Spleen (tissue), 11 donors: ENCODE measurements around the gene SYT17. TPM values are rescaled to one million over a fixed set of nuclear protein-coding genes. Genes with fewer than 3 reads are reported as not detected.

ENCODE experiments used
- DNase-seq: peaks from one replicate; pipeline ENCODE4 v3.0.0-alpha.2; 2020
- H3K27ac ChIP-seq, 8 donors: fragments of 200-600 bp; sonication (generic) in 7 of 8; 1 replicate in 4 of 8; 2 replicates in 4 of 8; pipeline versions ENCODE4 v1.5.0 to v1.8.0; 2016 to 2021; ENCODE audit warnings: inconsistent platforms in 4 of 8, mild to moderate bottlenecking in 4 of 8, moderate library complexity in 1 of 8
- H3K27me3 ChIP-seq, 7 donors: fragments of 200-600 bp; sonication (generic) in 6 of 7; replicated peaks in 1 of 7; 1 replicate in 4 of 7; 2 replicates in 3 of 7; pipeline versions ENCODE4 v1.5.0 to v1.8.0; 2016 to 2021; ENCODE audit warnings: inconsistent platforms in 3 of 7, mild to moderate bottlenecking in 1 of 7
- H3K36me3 ChIP-seq, 6 donors: fragments of 200-600 bp; sonication (generic) in 5 of 6; 1 replicate in 4 of 6; 2 replicates in 2 of 6; pipeline versions ENCODE4 v1.5.0 to v1.8.0; 2016 to 2021; ENCODE audit warnings: inconsistent platforms in 2 of 6
- H3K4me1 ChIP-seq, 6 donors: fragments of 200-600 bp; sonication (generic) in 5 of 6; 1 replicate in 3 of 6; 2 replicates in 3 of 6; pipeline versions ENCODE4 v1.5.0 to v1.8.0; 2016 to 2021; ENCODE audit warnings: inconsistent platforms in 3 of 6
- H3K4me3 ChIP-seq, 8 donors: fragments of 200-600 bp; sonication (generic) in 7 of 8; 1 replicate in 4 of 8; 2 replicates in 4 of 8; pipeline versions ENCODE4 v1.5.0 to v1.8.0; 2016 to 2021; ENCODE audit warnings: inconsistent platforms in 4 of 8, mild to moderate bottlenecking in 4 of 8, moderate library complexity in 2 of 8
- H3K9me3 ChIP-seq, 8 donors: fragments of 200-600 bp; sonication (generic) in 7 of 8; 1 replicate in 4 of 8; 2 replicates in 4 of 8; pipeline versions ENCODE4 v1.5.0 to v1.8.0; 2016 to 2021; ENCODE audit warnings: inconsistent platforms in 4 of 8
- CTCF ChIP-seq, 11 experiments: fragments of 200-600 bp in 7 of 11; fragments of 450-650 bp in 4 of 11; sonication (generic) in 4 of 11; IDR thresholded peaks in 8 of 11; conservative IDR thresholded peaks in 3 of 11; 1 replicate in 7 of 11; 2 replicates in 4 of 11; pipeline versions ENCODE4 v1.4.0 to v1.8.0; 2016 to 2021; ENCODE audit warnings: antibody characterized with exemption in 11 of 11, inconsistent platforms in 4 of 11, mild to moderate bottlenecking in 1 of 11
- POLR2A ChIP-seq, 3 donors: fragments of 450-650 bp; IDR thresholded peaks; one replicate each; pipeline ENCODE4 v1.5.1; 2017; ENCODE audit warnings: antibody characterized with exemption in 3 of 3, mild to moderate bottlenecking in 1 of 3
- POLR2AphosphoS5 ChIP-seq, 3 donors: sonication (generic); formaldehyde crosslinking; IDR thresholded peaks; one replicate each; pipeline ENCODE4 v1.5.1; 2017; ENCODE audit warnings: antibody characterized with exemption in 3 of 3
- WGBS, 5 donors: extraction: QIAGEN DNeasy Blood & Tissue Kit in 3 of 5; methylation state at CpG; one replicate each; pipeline versions ENCODE4 v1.1.5 to v1.1.7; 2013 to 2018; 5-methylcytosine and 5-hydroxymethylcytosine counted together
- intact Hi-C: fragments of 100-400 bp; cut with DNase I; formaldehyde crosslinking; loops from one replicate; pipeline ENCODE4 v1.15.0; 2023; ENCODE audit warnings: low total_unique reads
- polyA plus RNA-seq, 3 donors: library from polyadenylated mRNA; stranded (reverse); fragments of 200-250 nt; gene quantifications; one replicate each; pipeline ENCODE4 v1.2.1, GENCODE V29; 2013
- total RNA-seq, 7 donors: library from RNA; depleted of rRNA in 3 of 7; stranded (reverse); fragments of >200 nt in 3 of 7; fragmentation: NEBNext Ultra II Directional in 4 of 7; extraction: Animal tissue kit (Norgen Biotek cat#: 25700) in 4 of 7; gene quantifications; one replicate each; pipeline versions ENCODE4 v1.1.0 to v1.2.1, GENCODE V29; 2016 to 2021
- donor health status: healthy with polysubstance abuse.
- donor health status: DM: no; HTN: no; CAD: no; lungs with moderate emphysema.
- donor health status: DM: no; HTN: no; CAD: no.
- donor health status: Bipolar disorder and iron deficiency.
- donor health status: healthy.
- donor health status: DM: no; HTN: no; CAD: no.
- donor health status: DM: yes; HTN: yes; CAD: no.

Gene SYT17
- total and polyA plus RNA-seq, 10 donors = 1.2 to 3.7 (median 2.0) TPM

GRCh38 chr16:19196871-19197270 lies 28.8 kb downstream of the SYT17 start:
- intact Hi-C loops = no loop called here
- H3K27me3 ChIP-seq = no peaks in the 10 kb centered on the region
- DNase-seq = no peak
- peaks cover 0 to 42% (median 26%) of the 10 kb centered on the region in 8 donors for H3K9me3 ChIP-seq
- WGBS, 5 donors = 64 to 82% (median 70%) methylated on average over 6 of the region's 6 CpGs
- no peak overlapping the region for H3K4me3 ChIP-seq
- TF ChIP-seq POLR2A (IDR thresholded peaks at IDR 0.05) (no peak), POLR2AphosphoS5 (IDR thresholded peaks at IDR 0.05) (no peak), CTCF (IDR thresholded peaks at IDR 0.05 in 8 of 11, conservative IDR thresholded peaks at IDR 0.05 in 3 of 11) (no peak)
- H3K27ac ChIP-seq = no peak overlapping the region
- H3K36me3 ChIP-seq = no peaks in the 10 kb centered on the region
- no peaks in the 10 kb centered on the region for H3K4me1 ChIP-seq

GRCh38 chr16:19203374-19203966 lies 35.4 kb downstream of the SYT17 start:
- TF ChIP-seq POLR2AphosphoS5 (IDR thresholded peaks at IDR 0.05) (no peak), CTCF (IDR thresholded peaks at IDR 0.05 in 8 of 11, conservative IDR thresholded peaks at IDR 0.05 in 3 of 11) (no peak), POLR2A (IDR thresholded peaks at IDR 0.05) (no peak)
- Histone ChIP-seq H3K4me3 (no peak overlapping the region), H3K27me3 (no peaks in the 10 kb centered on the region), H3K4me1 (no peaks in the 10 kb centered on the region), H3K9me3 (peaks cover 0 to 38% (median 29%) of the 10 kb centered on the region in 8 donors), H3K36me3 (no peaks in the 10 kb centered on the region), H3K27ac (no peak overlapping the region)
- DNase-seq = no peak
- intact Hi-C loops = no loop called here
- WGBS, 5 donors = 72 to 84% (median 81%) methylated on average over 12 of the region's 12 CpGs

GRCh38 chr16:19210280-19210924 lies 42.4 kb downstream of the SYT17 start:
- intact Hi-C loops = no loop called here
- TF ChIP-seq CTCF (IDR thresholded peaks at IDR 0.05 in 8 of 11, conservative IDR thresholded peaks at IDR 0.05 in 3 of 11) (no peak), POLR2A (IDR thresholded peaks at IDR 0.05) (no peak), POLR2AphosphoS5 (IDR thresholded peaks at IDR 0.05) (no peak)
- DNase-seq = no peak

GRCh38 chr16:19210968-19211367 lies 42.9 kb downstream of the SYT17 start:
- peaks cover 0 to 24% (median 10%) of the 10 kb centered on the region in 8 donors for H3K9me3 ChIP-seq
- TF ChIP-seq CTCF (IDR thresholded peaks at IDR 0.05 in 8 of 11, conservative IDR thresholded peaks at IDR 0.05 in 3 of 11) = no peak
- TF ChIP-seq POLR2AphosphoS5 (IDR thresholded peaks at IDR 0.05) = peak in 1 of 3 donors; percentile 10
- no peaks in the 10 kb centered on the region for H3K36me3 ChIP-seq
- DNase-seq = peak; percentile 77
- peaks cover 0 to 17% (median 5%) of the 10 kb centered on the region in 6 donors for H3K4me1 ChIP-seq
- H3K27me3 ChIP-seq = no peaks in the 10 kb centered on the region
- WGBS, 5 donors = 48 to 53% (median 50%) methylated on average over 12 of the region's 12 CpGs
- H3K27ac ChIP-seq = peak overlapping the region in 7 of 8 donors; percentile 48 to 86 (median 69)
- peak overlapping the region in 3 of 8 donors; percentile 1 to 47 (median 9) for H3K4me3 ChIP-seq
- intact Hi-C loops = no loop called here

More at GRCh38 chr16:19210280-19210924, 42.4 kb downstream of the SYT17 start:
- H3K4me1 ChIP-seq = peaks cover 0 to 17% (median 5%) of the 10 kb centered on the region in 6 donors
- no peaks in the 10 kb centered on the region for H3K27me3 ChIP-seq
- peak overlapping the region in 7 of 8 donors; percentile 48 to 86 (median 69) for H3K27ac ChIP-seq
- H3K4me3 ChIP-seq = peak overlapping the region in 3 of 8 donors; percentile 1 to 47 (median 9)
- peaks cover 0 to 19% (median 10%) of the 10 kb centered on the region in 8 donors for H3K9me3 ChIP-seq
- WGBS, 5 donors = 54 to 74% (median 66%) methylated on average over 9 of the region's 9 CpGs
- H3K36me3 ChIP-seq = no peaks in the 10 kb centered on the region
